ENCODE results near the gene STAMBPL1.

- TF ChIP-seq CTCF (IDR thresholded peaks at IDR 0.05; ENCODE audit: extremely low read depth in 1 of 2, insufficient read depth in 1 of 2, low read depth in 1 of 2, low read length in 2 of 2) (no peak), POLR2AphosphoS5 (IDR thresholded peaks at IDR 0.05; ENCODE audit: insufficient read depth, low read depth, low read length) (no peak)
Observed at GRCh38 chr10:88833723-88834122, 46.3 kb upstream of the STAMBPL1 start.

Data from endothelial cell of umbilical vein (primary cell).